ENCODE results near the gene SGTB.
"Not testable (repeated sequence)": the region's sequence is repeated elsewhere in the genome, so short reads cannot be mapped to it uniquely, and the experiment has no call there.

SGTB gene

GRCh38 chr5:65674749-65675148 is 47.2 kb downstream of the SGTB start:
- no peak for DNase-seq (ENCODE audit: low read depth in 4 of 4, low spot score in 1 of 4)

- DNase-seq (ENCODE audit: low read depth in 4 of 4, low spot score in 1 of 4), result no peak
Observed at GRCh38 chr5:65672796-65673195, 49.1 kb downstream of the SGTB start.

GRCh38 chr5:65668696-65669095 is 53.2 kb downstream of the SGTB start:
- DNase-seq (ENCODE audit: low read depth in 4 of 4, low spot score in 1 of 4), result no peak

GRCh38 chr5:65663804-65664521 is 57.9 kb downstream of the SGTB start:
- no peak for DNase-seq (ENCODE audit: low read depth in 4 of 4, low spot score in 1 of 4)

GRCh38 chr5:65654713-65655112 is 67.2 kb downstream of the SGTB start:
- no peak for DNase-seq (ENCODE audit: low read depth in 4 of 4, low spot score in 1 of 4)

- no peak for DNase-seq (ENCODE audit: low read depth in 4 of 4, low spot score in 1 of 4)
Observed at GRCh38 chr5:65651144-65651543, 70.8 kb downstream of the SGTB start.

- no peak for DNase-seq (ENCODE audit: low read depth in 4 of 4, low spot score in 1 of 4)
Observed at GRCh38 chr5:65647941-65648340, 74.0 kb downstream of the SGTB start.

- DNase-seq (ENCODE audit: low read depth in 4 of 4, low spot score in 1 of 4), result no peak
Observed at GRCh38 chr5:65646938-65647337, 75.0 kb downstream of the SGTB start.

GRCh38 chr5:65640240-65640639 is 81.7 kb downstream of the SGTB start:
- DNase-seq (ENCODE audit: low read depth in 4 of 4, low spot score in 1 of 4), result no peak

- no peak for DNase-seq (ENCODE audit: low read depth in 4 of 4, low spot score in 1 of 4)
Observed at GRCh38 chr5:65630981-65631380, 90.9 kb downstream of the SGTB start.

GRCh38 chr5:65625743-65626142 is 96.2 kb downstream of the SGTB start:
- no peak for DNase-seq (ENCODE audit: low read depth in 4 of 4, low spot score in 1 of 4)

- DNase-seq (ENCODE audit: low read depth in 4 of 4, low spot score in 1 of 4), result peak; percentile 44 to 69 (median 64)
Observed at GRCh38 chr5:65624571-65625555, 97.0 kb downstream of the SGTB start, which contains the start of the genes SHLD3 and TRAPPC13. Gene SHLD3, plus strand, starts transcription at chr5:65625027. Its CDS starts 4,561 bp downstream, at chr5:65629588. Gene TRAPPC13, plus strand, starts transcription at chr5:65625027. Its CDS starts 34 bp downstream, at chr5:65625061.

GRCh38 chr5:65624025-65624570 is 97.8 kb downstream of the SGTB start, which contains the start of gene TRIM23:
Gene TRIM23, minus strand, starts transcription at chr5:65624333. Its CDS starts 59 bp downstream, at chr5:65624274.
- peak; percentile 67 to 81 (median 77) for DNase-seq (ENCODE audit: low read depth in 4 of 4, low spot score in 1 of 4)

GRCh38 chr5:65623482-65623881 is 98.4 kb downstream of the SGTB start:
- DNase-seq (ENCODE audit: low read depth in 4 of 4, low spot score in 1 of 4), result no peak

- DNase-seq (ENCODE audit: low read depth in 4 of 4, low spot score in 1 of 4), result not testable (repeated sequence)
Observed at GRCh38 chr5:65621961-65622360, 99.9 kb downstream of the SGTB start.

GRCh38 chr5:65620021-65620420 is 101.9 kb downstream of the SGTB start:
- DNase-seq (ENCODE audit: low read depth in 4 of 4, low spot score in 1 of 4), result no peak

All from stimulated activated CD4-positive, alpha-beta T cell treated with anti-CD3 and anti-CD28 coated beads, Interleukin-1b, Interleukin-23, amount 100 ng/mL, for 24 hours (primary cell).